Esophagus squamous epithelium (tissue), 4 donors: Measurements from ENCODE around the gene ERI2.

ENCODE experiments used
- CTCF ChIP-seq, 6 experiments: fragments of 450-650 bp in 4 of 6; fragments of 200-600 bp in 2 of 6; sonication (generic) in 2 of 6; IDR thresholded peaks; one replicate each; pipeline ENCODE4 v1.5.1; 2016 to 2019; ENCODE audit warnings: antibody characterized with exemption in 6 of 6, mild to moderate bottlenecking in 4 of 6, moderate library complexity in 4 of 6
- POLR2A ChIP-seq, 4 donors: fragments of 450-650 bp; IDR thresholded peaks; one replicate each; pipeline ENCODE4 v1.6.1; 2017; ENCODE audit warnings: antibody characterized with exemption in 4 of 4, mild to moderate bottlenecking in 4 of 4, moderate library complexity in 3 of 4

- TF ChIP-seq CTCF (IDR thresholded peaks at IDR 0.05) = no peak
- TF ChIP-seq POLR2A (IDR thresholded peaks at IDR 0.05) = no peak
Observed at GRCh38 chr16:20766294-20766693, 40.0 kb downstream of the ERI2 start.
